Heart left ventricle (tissue), 16 donors: ENCODE data around the gene GPC3. TPM values are rescaled to one million over a fixed set of nuclear protein-coding genes. Genes with fewer than 3 reads are reported as not detected.

Experiments
- ATAC-seq, 4 donors: fragments of 200-7000 bp; cut with Tn5 transposase; one replicate each; pipeline ENCODE4 v1.9.1; 2020 to 2022; ENCODE audit warnings: moderate library complexity in 4 of 4, mild to moderate bottlenecking in 3 of 4, moderate number of reproducible peaks in 1 of 4
- DNase-seq, 5 donors: peaks; one replicate each; pipeline ENCODE4 v3.0.0-alpha.2; 2020
- H3K27ac ChIP-seq, 12 donors: fragments of 200-600 bp; sonication (generic) in 4 of 12; one replicate each; pipeline versions ENCODE4 v1.5.0 to v1.8.0; 2016 to 2022; ENCODE audit warnings: mild to moderate bottlenecking in 2 of 12
- H3K27me3 ChIP-seq, 9 donors: fragments of 200-600 bp; sonication (generic) in 2 of 9; one replicate each; pipeline versions ENCODE4 v1.5.1 to v1.8.0; 2016 to 2022; ENCODE audit warnings: mild to moderate bottlenecking in 3 of 9
- H3K36me3 ChIP-seq, 9 donors: fragments of 200-600 bp; sonication (generic) in 2 of 9; one replicate each; pipeline versions ENCODE4 v1.5.0 to v1.8.0; 2018 to 2022; ENCODE audit warnings: mild to moderate bottlenecking in 2 of 9
- H3K4me1 ChIP-seq, 12 donors: fragments of 200-600 bp; sonication (generic) in 4 of 12; one replicate each; pipeline versions ENCODE4 v1.5.0 to v1.8.0; 2016 to 2022; ENCODE audit warnings: mild to moderate bottlenecking in 3 of 12
- H3K4me3 ChIP-seq, 12 donors: fragments of 200-600 bp; sonication (generic) in 4 of 12; one replicate each; pipeline versions ENCODE4 v1.5.0 to v1.8.0; 2017 to 2022; ENCODE audit warnings: mild to moderate bottlenecking in 9 of 12, moderate library complexity in 4 of 12
- H3K9me3 ChIP-seq, 12 donors: fragments of 200-600 bp; sonication (generic) in 4 of 12; one replicate each; pipeline versions ENCODE4 v1.5.0 to v1.8.0; 2016 to 2022; ENCODE audit warnings: mild to moderate bottlenecking in 1 of 12
- POLR2A ChIP-seq, 2 donors: fragments of 450-650 bp; IDR thresholded peaks; one replicate each; pipeline ENCODE4 v1.6.1; 2017; ENCODE audit warnings: antibody characterized with exemption in 2 of 2, mild to moderate bottlenecking in 2 of 2, moderate library complexity in 2 of 2
- WGBS, 4 donors: extraction: QIAGEN DNeasy Blood & Tissue Kit in 2 of 4; methylation state at CpG; one replicate each; pipeline versions ENCODE4 v1.1.5 to v1.1.7; 2013 to 2018; 5-methylcytosine and 5-hydroxymethylcytosine counted together
- intact Hi-C, 10 donors: fragments of 100-400 bp; cut with DNase I; formaldehyde crosslinking; loops; one replicate each; pipeline versions ENCODE4 v1.11.1 to v1.14.2; 2022
- polyA plus RNA-seq, 2 donors: library from polyadenylated mRNA; stranded (reverse); fragments of 200-250 nt; gene quantifications; one replicate each; pipeline ENCODE4 v1.2.3, GENCODE V29; 2013
- total RNA-seq, 9 donors: library from RNA; depleted of rRNA in 2 of 9; stranded (reverse); fragments of >200 nt in 2 of 9; fragmentation: NEBNext Ultra II Directional in 3 of 9; extraction: Animal tissue kit (Norgen Biotek cat#: 25700) in 3 of 9; gene quantifications; one replicate each; pipeline versions ENCODE4 v1.1.0 to v1.2.4, GENCODE V29; 2016 to 2023
- TF ChIP-seq, protein P1 (sequence below), 12 donors: fragments of 200-600 bp; sonication (generic) in 4 of 12; IDR thresholded peaks; one replicate each; pipeline versions ENCODE4 v1.5.0 to v1.8.0; 2018 to 2022; ENCODE audit warnings: antibody characterized with exemption in 12 of 12, mild to moderate bottlenecking in 5 of 12
- donor health status: ischemic (EF 13 %, LVEDD 7.1; RV severe dilation, severe dysfunction).
- donor health status: healthy with polysubstance abuse.
- donor health status: DM: no; HTN: yes; CAD: no.
- donor health status: DM: no; HTN: no; CAD: no.
- donor health status: ischemic (EF 25% LVEDD 6.9; RV normal size, moderate dysfunction).
- donor health status: ischemic (EF 25% LVEDD 5.7; RV mildly dilated, moderate dysfunction).
- donor health status: healthy.
- donor health status: DM: yes; HTN: yes; CAD: no.
- donor health status: ischemic (EF 35%, LVEDD 5.7; RV mildly dilated, moderate dysfunction).
- donor health status: nonischemic (EF 11% LVEDD 7.7; RV severe dilation, severe dysfunction).
- donor health status: DM: yes; HTN: yes; CAD: no.
- donor health status: PGD.
- donor health status: ischemic (EF 29% LVEDD 5.4; RV normal size, mild dysfunction).
- donor health status: nonischemic (EF 23%, LVEDD 6.1; RV moderate dilation, normal function).

GPC3 gene
- total and polyA plus RNA-seq, 11 donors = 0.19 to 16.9 (median 2.8) TPM

DNA sequence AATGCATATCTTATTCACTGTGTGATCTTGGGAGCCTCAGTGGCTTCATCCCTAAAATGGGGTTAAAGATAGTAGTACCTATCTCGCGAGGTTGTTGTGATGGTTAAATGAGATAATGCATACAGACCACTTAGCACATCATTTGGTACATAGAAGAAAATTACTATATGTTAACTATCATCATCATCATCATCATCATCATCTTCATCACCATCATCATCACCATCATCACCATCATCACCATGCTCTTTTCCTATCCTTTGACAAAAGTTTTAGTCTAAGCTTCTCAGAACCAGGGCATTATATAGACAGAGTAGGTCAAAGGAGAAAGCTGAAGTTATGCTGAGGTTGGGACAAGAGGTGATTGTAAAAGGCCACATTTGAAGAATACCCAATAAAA lies 145.0 kb downstream of the GPC3 start:
- Histone ChIP-seq H3K27ac (no peak overlapping the region), H3K36me3 (no peaks in the 10 kb centered on the region), H3K4me3 (no peak overlapping the region), H3K27me3 (peaks cover 0 to 32% (median 0%) of the 10 kb centered on the region in 9 donors), H3K9me3 (no peaks in the 10 kb centered on the region), H3K4me1 (no peaks in the 10 kb centered on the region)
- no peak for ATAC-seq
- TF ChIP-seq, protein P1, sequence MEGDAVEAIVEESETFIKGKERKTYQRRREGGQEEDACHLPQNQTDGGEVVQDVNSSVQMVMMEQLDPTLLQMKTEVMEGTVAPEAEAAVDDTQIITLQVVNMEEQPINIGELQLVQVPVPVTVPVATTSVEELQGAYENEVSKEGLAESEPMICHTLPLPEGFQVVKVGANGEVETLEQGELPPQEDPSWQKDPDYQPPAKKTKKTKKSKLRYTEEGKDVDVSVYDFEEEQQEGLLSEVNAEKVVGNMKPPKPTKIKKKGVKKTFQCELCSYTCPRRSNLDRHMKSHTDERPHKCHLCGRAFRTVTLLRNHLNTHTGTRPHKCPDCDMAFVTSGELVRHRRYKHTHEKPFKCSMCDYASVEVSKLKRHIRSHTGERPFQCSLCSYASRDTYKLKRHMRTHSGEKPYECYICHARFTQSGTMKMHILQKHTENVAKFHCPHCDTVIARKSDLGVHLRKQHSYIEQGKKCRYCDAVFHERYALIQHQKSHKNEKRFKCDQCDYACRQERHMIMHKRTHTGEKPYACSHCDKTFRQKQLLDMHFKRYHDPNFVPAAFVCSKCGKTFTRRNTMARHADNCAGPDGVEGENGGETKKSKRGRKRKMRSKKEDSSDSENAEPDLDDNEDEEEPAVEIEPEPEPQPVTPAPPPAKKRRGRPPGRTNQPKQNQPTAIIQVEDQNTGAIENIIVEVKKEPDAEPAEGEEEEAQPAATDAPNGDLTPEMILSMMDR (IDR thresholded peaks at IDR 0.05) = no peak
- no peak for TF ChIP-seq POLR2A (IDR thresholded peaks at IDR 0.05)
- 88 to 100% (median 94%) methylated on average over 2 of the region's 2 CpGs for WGBS, 4 donors
- no peak for DNase-seq
- intact Hi-C loops = no loop called here

DNA sequence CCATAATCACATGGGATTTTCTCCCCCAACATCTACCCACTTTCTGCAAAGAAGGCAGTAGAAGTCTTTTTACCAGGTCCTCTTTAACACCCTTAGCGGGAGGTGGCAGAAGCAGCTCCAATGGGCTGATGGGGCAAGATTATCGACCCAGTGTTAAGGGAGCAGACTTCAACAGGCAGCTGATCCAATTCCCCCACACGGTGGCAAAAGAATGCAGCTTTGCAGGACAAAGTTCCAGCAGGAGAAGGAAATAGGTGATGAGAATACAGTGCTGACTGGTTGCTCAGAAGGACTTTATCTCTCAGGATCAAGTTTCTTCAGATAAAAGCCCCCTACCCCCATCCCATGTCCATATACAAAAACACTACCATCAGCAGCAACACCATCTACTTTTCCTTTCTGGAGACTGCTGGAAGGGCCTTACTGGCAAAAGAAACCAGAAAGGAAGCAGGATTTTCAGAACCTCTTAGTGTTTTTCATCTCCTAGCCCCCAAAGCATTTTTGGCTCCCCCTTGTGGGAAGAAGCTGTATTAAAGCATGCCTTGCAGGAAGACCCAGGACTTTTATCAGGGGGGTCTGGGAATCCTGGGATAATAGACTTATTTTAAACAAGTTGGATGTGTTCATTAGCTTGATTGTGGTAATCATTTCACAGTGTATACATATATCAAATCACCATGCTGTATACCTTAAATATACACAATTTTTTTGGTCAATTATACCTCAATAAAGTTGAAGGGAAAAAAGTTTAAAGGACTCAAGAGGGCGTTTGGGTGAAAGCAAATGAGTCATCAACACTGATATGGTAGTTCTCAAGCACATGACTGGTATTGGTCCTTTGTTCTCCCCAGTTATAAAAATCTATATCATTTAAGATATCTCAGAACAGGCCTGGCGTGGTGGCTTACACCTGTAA lies 146.4 kb downstream of the GPC3 start:
- Histone ChIP-seq H3K4me3 (no peak overlapping the region), H3K9me3 (no peaks in the 10 kb centered on the region), H3K4me1 (no peaks in the 10 kb centered on the region), H3K27me3 (peaks cover 0 to 38% (median 0%) of the 10 kb centered on the region in 9 donors), H3K36me3 (no peaks in the 10 kb centered on the region), H3K27ac (no peak overlapping the region)
- WGBS, 4 donors = 60 to 65% (median 62%) methylated on average over 5 of the region's 5 CpGs
- TF ChIP-seq, protein P1 (IDR thresholded peaks at IDR 0.05) = peak; percentile 26 to 60 (median 42)
- no peak for TF ChIP-seq POLR2A (IDR thresholded peaks at IDR 0.05)
- no peak for DNase-seq
- intact Hi-C loops = no loop called here
- ATAC-seq = no peak

DNA sequence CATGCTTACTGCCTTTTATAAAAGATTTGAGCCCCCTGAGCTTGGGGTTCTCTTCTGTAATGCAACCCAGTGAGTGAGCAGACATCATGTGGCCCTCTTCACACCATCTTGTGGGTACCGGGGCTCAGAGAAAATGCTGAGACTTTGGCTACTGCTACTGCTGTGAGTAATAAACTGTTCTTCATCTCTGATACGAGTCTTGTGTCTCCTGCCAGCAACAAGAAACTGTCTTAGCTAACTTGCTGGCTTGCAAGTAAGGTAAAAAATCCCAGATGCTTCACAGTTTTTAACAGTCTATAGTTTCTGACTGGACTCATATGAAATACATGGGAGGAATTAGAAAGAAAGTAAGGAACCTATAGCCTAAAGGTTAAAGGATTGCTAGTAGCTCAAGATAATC lies 148.3 kb downstream of the GPC3 start:
- WGBS, 4 donors = 44 to 62% (median 57%) methylated on average over 2 of the region's 2 CpGs

DNA sequence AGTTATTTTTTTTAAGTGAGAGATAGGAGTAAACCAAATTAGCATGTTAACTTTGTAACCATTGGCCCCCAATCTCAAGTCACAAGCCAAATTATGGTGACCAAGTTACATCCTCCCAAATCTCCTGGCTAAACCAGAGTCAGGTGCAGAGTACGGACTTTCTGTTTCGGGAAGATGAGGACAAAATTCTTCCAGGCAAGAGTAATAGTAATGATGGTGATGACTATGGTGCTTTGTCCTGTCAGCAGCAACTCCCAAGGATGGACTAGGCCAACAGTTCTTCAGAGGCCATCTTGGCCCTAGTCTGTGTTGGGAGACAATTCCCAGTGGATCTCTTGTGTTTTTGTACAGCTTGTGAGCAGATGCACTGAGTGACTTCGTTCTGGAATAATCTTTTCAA lies 148.8 kb downstream of the GPC3 start:
- DNase-seq = no peak
- Histone ChIP-seq H3K27me3 (peaks cover 0 to 23% (median 0%) of the 10 kb centered on the region in 9 donors), H3K4me3 (no peak overlapping the region), H3K27ac (no peak overlapping the region), H3K36me3 (no peaks in the 10 kb centered on the region), H3K9me3 (peaks cover 0 to 1% (median 0%) of the 10 kb centered on the region in 12 donors), H3K4me1 (no peaks in the 10 kb centered on the region)
- no peak for ATAC-seq
- WGBS, 4 donors = 72 to 79% (median 76%) methylated on average over 3 of the region's 3 CpGs
- intact Hi-C loops = no loop called here
- TF ChIP-seq POLR2A (IDR thresholded peaks at IDR 0.05) = no peak
- TF ChIP-seq, protein P1 (IDR thresholded peaks at IDR 0.05) = no peak

More for the DNA sequence above, 148.3 kb downstream of the GPC3 start:
- ATAC-seq (no peak), DNase-seq (no peak)
- H3K9me3 ChIP-seq = no peaks in the 10 kb centered on the region
- peaks cover 0 to 26% (median 0%) of the 10 kb centered on the region in 9 donors for H3K27me3 ChIP-seq
- H3K4me1 ChIP-seq = no peaks in the 10 kb centered on the region
- intact Hi-C loops = no loop called here
- no peaks in the 10 kb centered on the region for H3K36me3 ChIP-seq
- H3K27ac ChIP-seq = no peak overlapping the region
- no peak for TF ChIP-seq POLR2A (IDR thresholded peaks at IDR 0.05)
- TF ChIP-seq, protein P1 (IDR thresholded peaks at IDR 0.05) = no peak
- no peak overlapping the region for H3K4me3 ChIP-seq
